A673 (cell line): ENCODE results near the gene SCG5. TPM values are rescaled to one million over a fixed set of nuclear protein-coding genes. Genes with fewer than 3 reads are reported as not detected.

ENCODE experiments used
- BruUV-seq: library from RNA; stranded (reverse); fragments of 400-500 nt; replicated peaks from 2 replicates; lab custom pipeline; 2021; lab: Mats Ljungman, UMichigan
- CTCF ChIA-PET: fragments of 300-600 bp; sonication (Branson Sonifier 250); formaldehyde crosslinking; loops from one replicate; lab custom pipeline; 2022; ENCODE audit warnings: antibody characterized with exemption; lab: Charles Lee
- POLR2A ChIA-PET: fragments of 300-600 bp; sonication (Branson Sonifier 250); formaldehyde crosslinking; loops from one replicate; lab custom pipeline; 2022; ENCODE audit warnings: antibody characterized with exemption; ENCODE audit not compliant: low non-redundant PET; lab: Charles Lee
- DNase-seq: peaks from one replicate; pipeline ENCODE4 v3.0.0-alpha.2; 2015; ENCODE audit warnings: low spot score
- H3K27ac ChIP-seq: fragments of 200-600 bp; sonication (generic); 2 replicates; pipeline ENCODE4 v1.5.1; 2016; ENCODE audit warnings: mixed run types, low read depth, mild to moderate bottlenecking, mixed read lengths, antibody characterized with exemption, low read length; ENCODE audit not compliant: poor library complexity, severe bottlenecking
- H3K27me3 ChIP-seq: fragments of 200-600 bp; sonication (generic); replicated peaks from 2 replicates; pipeline ENCODE4 v1.6.1; 2017; ENCODE audit warnings: mixed run types, low read depth, mild to moderate bottlenecking, mixed read lengths, antibody characterized with exemption, low read length; ENCODE audit not compliant: insufficient read depth, poor library complexity
- H3K36me3 ChIP-seq: fragments of 200-600 bp; sonication (generic); 2 replicates; pipeline ENCODE4 v1.6.1; 2016; ENCODE audit warnings: mixed run types, mild to moderate bottlenecking, mixed read lengths, antibody characterized with exemption, low read length; ENCODE audit not compliant: insufficient read depth, poor library complexity, severe bottlenecking
- H3K4me1 ChIP-seq: fragments of 200-600 bp; sonication (generic); 2 replicates; pipeline ENCODE4 v1.6.1; 2017; ENCODE audit warnings: mixed run types, mild to moderate bottlenecking, mixed read lengths, antibody characterized with exemption, low read length; ENCODE audit not compliant: insufficient read depth, poor library complexity, severe bottlenecking
- H3K4me3 ChIP-seq: fragments of 200-600 bp; sonication (generic); 2 replicates; pipeline ENCODE4 v1.5.1; 2016; ENCODE audit warnings: low read depth, mixed run types, mild to moderate bottlenecking, mixed read lengths, low read length; ENCODE audit not compliant: poor library complexity, severe bottlenecking
- H3K9me3 ChIP-seq: fragments of 200-600 bp; sonication (generic); 2 replicates; pipeline ENCODE4 v1.6.1; 2016; ENCODE audit warnings: mixed run types, low read depth, mild to moderate bottlenecking, mixed read lengths, antibody characterized with exemption, low read length; ENCODE audit not compliant: poor library complexity, severe bottlenecking
- EZH2 ChIP-seq: fragments of 200-600 bp; sonication (generic); IDR thresholded peaks from 2 replicates; pipeline ENCODE4 v1.6.1; 2017; ENCODE audit warnings: borderline replicate concordance, low read depth, mild to moderate bottlenecking, mixed read lengths, antibody characterized with exemption, low read length; ENCODE audit not compliant: poor library complexity, severe bottlenecking
- intact Hi-C: fragments of 100-400 bp; cut with micrococcal nuclease; formaldehyde crosslinking; loops from one replicate; pipeline ENCODE4 v1.10.0; 2022; ENCODE audit not compliant: unreplicated experiment
- total RNA-seq: library from RNA; stranded (reverse); gene quantifications from 2 replicates; pipeline ENCODE4 v1.2.3, GENCODE V29; 2021
- TF ChIP-seq, protein P1 (sequence below): fragments of 300-800, 200-600 bp; sonication (generic); conservative IDR thresholded peaks from 2 replicates; pipeline ENCODE4 v1.5.1; 2017; ENCODE audit warnings: low read depth, mild to moderate bottlenecking, antibody characterized with exemption, low read length, moderate library complexity, mixed read lengths

Gene SCG5
- total RNA-seq, 1 experiment from 2014 or later, result 3.1 TPM

DNA sequence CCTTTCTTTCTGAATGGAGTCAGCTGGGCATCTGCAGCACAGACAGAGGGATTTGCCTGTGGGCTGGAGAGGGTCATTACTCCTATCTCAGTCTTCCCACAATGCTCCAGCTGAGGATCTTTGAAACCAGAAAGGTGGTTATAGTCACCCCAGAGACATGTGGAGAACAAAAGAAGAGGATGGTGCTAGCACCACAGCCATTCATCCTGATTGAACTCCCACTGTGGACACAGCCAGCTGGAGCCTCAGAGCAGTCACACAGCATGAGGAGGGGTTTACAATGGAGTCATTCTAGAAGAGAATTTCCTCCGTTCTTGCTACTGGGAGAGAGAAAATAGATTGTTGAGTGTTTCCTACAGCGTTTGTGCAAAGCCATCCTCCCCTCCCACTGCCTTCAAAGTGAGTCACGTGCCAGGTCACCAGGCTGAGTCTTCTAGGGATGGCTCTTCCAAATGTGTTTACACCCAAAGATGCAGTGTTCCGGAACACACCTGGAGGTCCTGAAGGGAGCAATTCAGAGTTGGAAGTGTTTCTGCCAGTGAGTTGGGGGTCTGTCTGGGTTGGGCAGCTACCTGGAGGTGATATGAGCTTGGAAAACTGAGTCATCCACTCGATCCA lies 57.4 kb downstream of the SCG5 start:
- Histone ChIP-seq H3K27ac (no peak overlapping the region), H3K36me3 (no peaks in the 10 kb centered on the region), H3K4me3 (no peak overlapping the region), H3K27me3 (no peaks in the 10 kb centered on the region), H3K4me1 (no peaks in the 10 kb centered on the region), H3K9me3 (no peaks in the 10 kb centered on the region)
- POLR2A ChIA-PET, result no interaction called here
- DNase-seq, result no peak
- BruUV-seq, result no TSS peak
- no peak for TF ChIP-seq EZH2
- TF ChIP-seq, protein P1, sequence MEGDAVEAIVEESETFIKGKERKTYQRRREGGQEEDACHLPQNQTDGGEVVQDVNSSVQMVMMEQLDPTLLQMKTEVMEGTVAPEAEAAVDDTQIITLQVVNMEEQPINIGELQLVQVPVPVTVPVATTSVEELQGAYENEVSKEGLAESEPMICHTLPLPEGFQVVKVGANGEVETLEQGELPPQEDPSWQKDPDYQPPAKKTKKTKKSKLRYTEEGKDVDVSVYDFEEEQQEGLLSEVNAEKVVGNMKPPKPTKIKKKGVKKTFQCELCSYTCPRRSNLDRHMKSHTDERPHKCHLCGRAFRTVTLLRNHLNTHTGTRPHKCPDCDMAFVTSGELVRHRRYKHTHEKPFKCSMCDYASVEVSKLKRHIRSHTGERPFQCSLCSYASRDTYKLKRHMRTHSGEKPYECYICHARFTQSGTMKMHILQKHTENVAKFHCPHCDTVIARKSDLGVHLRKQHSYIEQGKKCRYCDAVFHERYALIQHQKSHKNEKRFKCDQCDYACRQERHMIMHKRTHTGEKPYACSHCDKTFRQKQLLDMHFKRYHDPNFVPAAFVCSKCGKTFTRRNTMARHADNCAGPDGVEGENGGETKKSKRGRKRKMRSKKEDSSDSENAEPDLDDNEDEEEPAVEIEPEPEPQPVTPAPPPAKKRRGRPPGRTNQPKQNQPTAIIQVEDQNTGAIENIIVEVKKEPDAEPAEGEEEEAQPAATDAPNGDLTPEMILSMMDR, result no peak
- CTCF ChIA-PET, result no interaction called here
- intact Hi-C loops, result no loop called here

- Histone ChIP-seq H3K4me3 (no peak overlapping the region), H3K27ac (no peak overlapping the region), H3K36me3 (no peaks in the 10 kb centered on the region), H3K27me3 (peaks cover 15% of the 10 kb centered on the region), H3K9me3 (no peaks in the 10 kb centered on the region), H3K4me1 (no peaks in the 10 kb centered on the region)
- TF ChIP-seq, protein P1, result no peak
- no peak for TF ChIP-seq EZH2
- intact Hi-C loops, result no loop called here
- BruUV-seq, result no TSS peak
- ChIA-PET CTCF (no interaction called here), POLR2A (no interaction called here)
- DNase-seq, result no peak
Observed at GRCh38 chr15:32700501-32701150, 59.1 kb downstream of the SCG5 start.

DNA sequence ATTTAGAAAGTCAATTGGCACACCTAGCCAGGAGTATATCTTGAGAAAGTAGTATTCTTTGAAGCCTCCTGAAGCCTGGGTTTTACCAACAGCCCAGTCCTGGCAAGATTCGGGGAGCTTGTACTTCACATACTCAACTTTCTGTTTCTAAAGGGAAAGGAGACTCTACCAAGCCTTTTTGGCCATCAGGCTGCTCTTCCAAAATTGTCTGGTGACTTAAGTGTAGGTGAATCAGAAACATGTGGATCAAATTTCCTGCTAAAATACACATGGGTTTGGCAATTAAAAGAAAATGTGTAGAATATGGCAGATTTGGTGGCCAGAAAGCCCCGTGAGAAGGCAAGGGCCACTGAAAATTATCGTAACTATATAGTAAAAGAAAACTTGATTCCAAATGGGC lies 60.4 kb downstream of the SCG5 start:
- intact Hi-C loops, result loop anchor here (1.0 kb wide), 1 partner anchor 12 kb away; no protein-coding TSS in a partner anchor
- POLR2A ChIA-PET, result no interaction called here
- no peak for DNase-seq
- BruUV-seq, result no TSS peak
- no peak overlapping the region for H3K4me3 ChIP-seq
- CTCF ChIA-PET, result no interaction called here
- H3K36me3 ChIP-seq, result no peaks in the 10 kb centered on the region
- H3K4me1 ChIP-seq, result no peaks in the 10 kb centered on the region
- no peak for TF ChIP-seq EZH2
- TF ChIP-seq, protein P1, result no peak
- no peaks in the 10 kb centered on the region for H3K9me3 ChIP-seq
- H3K27ac ChIP-seq, result no peak overlapping the region
- H3K27me3 ChIP-seq, result peaks cover 16% of the 10 kb centered on the region
